Raji (cell line): Measurements from ENCODE around the gene TCERG1L.

Experiments
- POLR2A ChIP-seq: IDR thresholded peaks from 2 replicates; pipeline ENCODE4 v1.6.1; 2011; ENCODE audit warnings: low read depth, low read length, control low read depth; ENCODE audit not compliant: insufficient read depth

TCERG1L gene

DNA sequence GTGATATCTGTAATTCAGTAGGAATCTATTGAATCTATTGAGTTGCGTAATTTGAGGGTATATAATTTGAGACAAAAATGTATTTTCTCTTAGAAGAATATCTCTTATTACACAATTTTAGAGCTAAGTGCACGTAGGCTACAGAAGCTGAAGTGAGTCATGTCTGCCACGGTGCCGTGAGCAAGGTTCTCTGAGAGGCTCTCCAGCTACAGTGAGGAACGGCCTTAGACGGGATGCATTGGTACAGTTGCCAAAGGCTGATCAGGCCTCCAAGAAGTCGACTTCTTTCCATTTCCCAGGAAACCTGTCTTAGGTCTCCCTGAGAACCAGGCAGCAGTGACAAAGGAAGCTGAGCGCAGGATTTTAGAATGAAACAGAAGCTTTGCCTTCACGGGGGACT lies 28.6 kb downstream of the TCERG1L start:
- TF ChIP-seq POLR2A, result no peak

DNA sequence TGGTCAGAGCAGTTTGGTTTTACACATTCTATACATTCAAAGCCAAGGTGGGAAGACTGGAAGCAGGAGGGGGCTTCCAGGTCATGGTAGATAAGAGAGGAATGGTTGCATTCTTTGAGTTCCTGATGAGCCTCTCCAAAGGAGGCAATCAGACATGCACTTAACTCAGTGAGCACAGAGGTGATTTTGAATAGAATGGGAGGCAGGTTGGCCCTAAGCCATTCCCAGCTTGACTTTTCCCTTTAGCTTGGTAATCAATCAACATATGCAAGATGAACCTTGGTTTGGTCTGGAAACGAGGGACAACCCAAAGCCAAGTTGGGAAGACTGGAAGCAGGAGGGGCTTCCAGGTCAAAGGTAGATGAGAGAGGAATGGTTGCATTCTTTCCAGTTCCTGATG lies 31.4 kb downstream of the TCERG1L start:
- TF ChIP-seq POLR2A, result no peak

DNA sequence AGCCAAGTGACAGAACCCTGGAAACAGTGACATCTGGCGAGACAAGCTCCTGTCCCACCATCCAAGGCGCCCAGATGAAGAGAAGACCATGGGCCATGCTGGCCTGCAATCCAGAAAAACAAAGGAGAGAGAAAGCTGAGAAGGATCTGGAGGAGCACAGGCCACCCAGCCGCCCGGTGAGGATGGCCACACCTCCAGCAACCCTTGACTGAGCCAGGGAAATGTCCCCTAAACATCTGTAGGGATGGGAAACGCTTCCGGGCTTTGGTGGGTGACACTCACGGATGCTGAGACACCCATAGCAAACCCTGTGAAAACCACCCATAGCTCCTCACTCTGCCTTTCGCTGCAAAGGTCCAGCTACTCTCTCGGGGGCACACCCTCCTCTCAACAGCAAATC lies 32.0 kb downstream of the TCERG1L start:
- TF ChIP-seq POLR2A, result no peak

DNA sequence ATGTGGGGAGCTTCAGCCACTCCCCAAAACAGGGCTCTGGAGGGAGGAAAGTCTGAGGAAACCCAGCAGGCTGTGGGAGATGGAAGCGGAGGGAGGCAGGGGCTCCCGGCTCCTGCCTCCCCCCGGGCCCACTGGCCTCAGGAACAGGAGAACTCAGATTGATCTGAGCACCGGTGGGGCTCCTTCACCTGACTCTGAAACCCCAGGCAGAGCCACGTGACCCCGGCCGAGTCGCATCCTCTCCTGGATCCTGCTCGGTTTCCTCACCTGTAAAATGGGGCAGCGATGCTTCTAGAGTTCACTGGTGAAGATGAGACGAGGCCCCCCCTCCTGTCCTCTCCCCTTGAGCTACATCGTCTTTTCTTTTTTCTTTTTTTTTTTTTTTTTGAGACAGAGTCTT lies 33.6 kb downstream of the TCERG1L start:
- TF ChIP-seq POLR2A, result no peak

DNA sequence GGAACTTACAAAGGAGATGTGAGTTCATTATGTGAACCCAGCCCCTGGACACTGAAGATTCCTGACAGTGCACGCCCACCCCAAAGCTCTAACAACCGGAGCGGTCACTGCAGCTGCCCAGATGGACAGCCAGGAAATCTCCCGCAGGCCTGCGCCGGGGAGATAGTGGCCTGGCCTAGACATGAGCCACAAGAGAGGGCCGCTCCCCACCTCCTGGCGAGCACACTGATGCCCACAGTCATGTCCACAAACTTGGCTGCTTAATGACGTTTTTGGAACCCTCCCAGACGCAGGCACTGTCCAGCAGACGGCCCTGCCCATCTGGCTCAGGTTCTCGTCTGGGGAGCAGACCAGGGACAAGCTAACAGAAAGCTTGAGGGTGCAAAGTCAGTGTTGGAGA lies 34.2 kb downstream of the TCERG1L start:
- no peak for TF ChIP-seq POLR2A

DNA sequence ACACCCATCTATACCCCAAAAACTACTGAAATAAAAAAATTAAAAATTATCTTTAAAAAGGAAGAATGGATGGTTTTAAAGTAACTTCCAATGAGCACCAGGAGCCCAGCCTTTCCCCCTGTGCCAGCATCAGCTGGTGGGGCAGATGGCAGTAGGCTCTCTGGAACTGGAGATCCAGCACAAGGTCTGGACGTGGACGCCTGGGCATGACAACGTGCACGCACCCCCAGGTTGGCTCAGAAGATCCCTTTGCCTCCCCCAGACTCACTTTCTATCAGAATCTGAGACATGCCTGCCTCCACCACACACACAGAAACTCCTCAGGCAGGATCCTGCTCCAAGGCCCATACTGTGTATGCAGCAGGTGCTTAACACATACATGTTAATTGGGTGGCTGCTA lies 35.8 kb downstream of the TCERG1L start:
- no peak for TF ChIP-seq POLR2A

DNA sequence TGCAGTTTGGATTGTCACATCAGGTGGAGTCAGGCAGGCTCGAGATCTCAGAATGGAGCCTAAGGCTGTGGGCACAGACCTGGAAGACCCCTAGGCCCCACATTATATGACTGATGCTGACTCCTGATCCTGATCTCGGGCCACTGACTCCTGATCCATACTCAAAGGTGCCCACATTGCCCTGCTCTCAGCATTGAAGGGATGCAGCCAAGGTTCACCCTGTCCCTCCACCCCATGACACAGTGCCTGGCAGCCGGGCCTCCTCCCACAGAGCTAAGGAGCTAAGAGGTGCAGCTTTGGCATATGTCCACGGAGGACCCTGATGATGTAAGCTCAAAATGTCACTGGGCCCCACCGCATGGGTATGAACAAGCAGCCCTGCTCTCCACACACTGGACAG lies 36.6 kb downstream of the TCERG1L start:
- TF ChIP-seq POLR2A, result no peak

DNA sequence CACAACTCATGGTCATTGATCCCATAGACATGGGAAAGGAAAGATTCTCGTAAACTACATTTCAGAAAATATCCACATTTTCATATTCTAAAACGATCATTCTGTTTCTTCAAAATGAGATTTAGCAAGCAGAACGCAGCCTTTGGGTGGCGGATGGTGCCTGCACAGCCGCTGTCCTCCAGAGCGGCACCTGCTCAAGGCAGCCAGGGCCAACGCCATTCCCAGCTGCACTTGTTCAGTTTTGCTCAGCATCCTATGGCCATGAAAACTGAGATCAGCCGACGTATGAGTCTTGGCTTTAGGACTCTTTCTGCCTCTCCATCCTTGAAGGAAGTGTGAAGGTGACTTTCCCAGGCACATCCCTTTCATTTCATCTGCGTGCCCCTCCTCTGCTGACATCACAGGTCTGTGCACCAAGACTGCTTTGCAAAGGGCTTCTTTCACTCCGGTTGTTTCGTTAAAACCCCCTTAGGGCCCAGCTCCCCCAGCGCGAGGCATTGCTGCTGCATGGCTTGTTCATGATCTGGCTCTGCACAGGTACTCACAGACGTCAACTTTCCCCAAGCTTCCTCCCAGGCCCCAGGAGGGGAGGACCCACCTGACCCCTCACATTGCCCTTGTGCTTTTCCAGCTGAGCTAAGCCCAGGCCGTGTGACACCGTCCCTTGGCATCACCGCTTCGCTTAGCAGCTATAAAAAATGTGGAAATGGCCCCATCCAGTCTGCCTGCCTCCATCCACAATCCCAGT lies 37.2 kb downstream of the TCERG1L start:
- no peak for TF ChIP-seq POLR2A

DNA sequence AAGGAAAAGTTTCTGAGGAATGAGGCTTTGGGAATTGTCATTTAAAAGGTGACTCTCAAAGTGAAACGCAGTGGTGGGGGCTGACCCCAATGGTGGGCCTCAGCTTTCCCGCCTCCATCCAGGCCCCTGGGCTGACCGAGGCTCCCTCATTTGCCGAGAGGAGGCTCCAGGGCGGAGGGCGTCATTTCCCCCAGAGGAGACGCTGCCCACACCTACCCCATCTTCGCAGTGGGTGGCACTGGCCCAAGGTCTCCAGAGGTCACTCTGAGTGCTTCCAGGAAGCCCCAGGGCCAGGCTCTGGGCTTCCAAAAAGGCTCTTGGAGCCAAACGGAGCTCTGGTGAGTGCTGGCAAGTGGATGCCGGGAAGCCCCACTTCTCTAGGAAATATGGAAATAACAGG lies 38.0 kb downstream of the TCERG1L start:
- TF ChIP-seq POLR2A, result no peak

DNA sequence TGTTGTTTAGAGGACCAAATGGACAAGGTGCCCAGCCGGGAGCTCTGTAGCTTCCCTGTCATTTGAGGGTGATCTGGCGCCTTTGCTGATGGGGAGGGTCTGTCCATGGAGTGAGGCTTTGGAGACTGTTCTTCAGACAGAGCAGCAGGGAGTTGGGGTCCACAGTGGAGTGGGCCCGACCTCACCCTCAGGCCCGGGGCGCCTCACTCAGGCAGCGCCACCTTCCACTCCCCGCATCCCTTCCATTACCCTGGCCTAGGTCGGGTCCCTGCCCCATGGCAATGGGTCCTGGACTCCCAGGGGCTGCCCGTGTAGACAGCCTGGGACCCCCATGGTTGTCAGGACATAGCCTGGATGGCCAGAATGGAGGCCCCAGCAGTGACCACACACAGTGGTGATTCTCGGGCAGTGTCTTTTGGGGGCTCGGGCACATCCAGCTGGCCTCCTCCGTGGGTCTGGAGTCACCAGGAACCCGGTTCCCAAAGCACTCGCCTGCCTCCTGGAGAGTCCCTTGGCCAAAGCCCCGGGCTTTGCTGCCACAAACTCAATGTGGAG lies 38.5 kb downstream of the TCERG1L start:
- TF ChIP-seq POLR2A, result no peak

DNA sequence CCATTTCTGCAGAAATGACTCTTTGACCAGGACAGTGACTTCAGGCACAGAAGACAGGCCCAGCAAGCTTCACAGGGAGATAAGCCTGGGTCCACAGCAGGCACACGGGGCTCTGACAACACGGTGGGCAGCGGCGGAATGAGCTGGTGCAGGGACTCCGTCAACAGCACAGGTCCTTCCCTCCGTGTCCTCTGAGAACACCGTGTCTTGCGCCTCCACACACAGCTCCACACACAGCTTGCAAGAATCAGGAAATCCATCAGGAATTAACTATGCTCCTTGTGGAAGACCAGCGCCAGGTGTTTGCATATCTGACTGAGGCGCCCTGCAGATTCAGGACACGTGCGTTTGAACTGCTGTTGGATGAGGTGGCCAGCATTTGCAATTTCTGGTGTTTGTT lies 39.6 kb downstream of the TCERG1L start:
- no peak for TF ChIP-seq POLR2A

DNA sequence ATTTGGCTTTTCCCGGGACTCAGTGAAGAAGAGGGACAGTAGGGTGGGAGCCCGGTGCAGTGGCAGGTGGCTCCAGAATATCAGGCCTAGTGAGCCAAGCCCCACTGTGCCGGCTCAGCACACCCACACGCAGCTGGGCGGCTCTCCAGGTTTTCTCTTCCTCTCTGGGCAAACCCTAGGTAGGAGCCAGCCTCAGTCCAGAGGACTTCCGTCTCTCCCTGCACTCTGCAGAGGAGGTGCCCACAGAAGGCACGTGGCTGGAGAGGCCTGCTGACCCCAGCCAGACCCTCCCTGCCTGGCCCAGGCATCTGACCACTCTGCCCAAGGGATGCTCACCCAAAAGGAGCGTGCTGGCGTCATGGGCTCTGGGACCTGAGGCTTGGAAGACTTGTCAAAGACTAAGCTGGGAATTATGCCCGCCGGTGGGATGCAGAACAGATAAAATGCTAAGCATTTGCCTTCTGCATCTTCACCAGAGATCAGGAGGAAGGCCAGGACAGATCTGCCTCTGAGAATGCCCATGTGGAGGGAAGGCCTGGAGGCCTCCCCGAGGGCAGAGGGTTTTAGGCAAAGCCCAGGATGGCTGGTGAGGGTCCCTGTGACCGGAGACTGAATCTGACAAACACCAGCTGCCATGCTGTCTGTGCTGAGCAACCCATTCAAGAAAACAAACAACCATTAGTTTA lies 40.2 kb downstream of the TCERG1L start:
- TF ChIP-seq POLR2A, result no peak

DNA sequence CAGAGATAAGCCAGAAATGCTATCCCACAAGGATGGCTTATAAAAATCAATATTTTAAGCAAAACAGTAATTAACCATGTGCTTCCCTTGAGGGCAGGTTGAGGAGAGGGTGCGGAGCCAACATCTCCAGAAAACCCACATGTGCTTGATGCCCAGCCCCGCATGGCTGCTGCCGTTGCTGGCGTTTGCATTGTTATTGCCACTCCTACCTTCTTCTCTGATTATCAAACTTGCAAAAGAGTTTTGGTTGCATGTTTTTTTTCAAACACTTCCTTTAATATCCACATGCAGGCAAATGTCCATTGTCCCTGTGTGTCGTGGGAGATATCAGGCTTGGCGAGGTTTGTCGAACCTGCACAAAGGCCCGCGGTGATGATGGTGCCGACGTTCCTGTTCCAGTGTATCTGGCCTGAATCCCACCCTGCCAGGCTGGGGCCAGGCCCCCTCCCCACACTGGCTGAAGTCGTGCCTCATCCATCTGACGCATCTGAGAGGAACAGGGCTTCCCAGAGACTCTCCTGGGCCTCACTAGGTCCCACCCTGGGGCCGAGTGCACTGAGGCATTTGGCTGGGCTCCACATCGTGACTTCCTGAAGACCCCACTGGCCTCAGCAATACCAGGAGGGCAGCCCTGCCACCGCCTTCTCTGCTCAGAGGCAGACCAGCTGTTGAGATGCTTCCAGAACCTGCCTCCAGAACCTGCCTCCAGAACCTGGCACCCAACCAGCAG lies 40.9 kb downstream of the TCERG1L start:
- no peak for TF ChIP-seq POLR2A

DNA sequence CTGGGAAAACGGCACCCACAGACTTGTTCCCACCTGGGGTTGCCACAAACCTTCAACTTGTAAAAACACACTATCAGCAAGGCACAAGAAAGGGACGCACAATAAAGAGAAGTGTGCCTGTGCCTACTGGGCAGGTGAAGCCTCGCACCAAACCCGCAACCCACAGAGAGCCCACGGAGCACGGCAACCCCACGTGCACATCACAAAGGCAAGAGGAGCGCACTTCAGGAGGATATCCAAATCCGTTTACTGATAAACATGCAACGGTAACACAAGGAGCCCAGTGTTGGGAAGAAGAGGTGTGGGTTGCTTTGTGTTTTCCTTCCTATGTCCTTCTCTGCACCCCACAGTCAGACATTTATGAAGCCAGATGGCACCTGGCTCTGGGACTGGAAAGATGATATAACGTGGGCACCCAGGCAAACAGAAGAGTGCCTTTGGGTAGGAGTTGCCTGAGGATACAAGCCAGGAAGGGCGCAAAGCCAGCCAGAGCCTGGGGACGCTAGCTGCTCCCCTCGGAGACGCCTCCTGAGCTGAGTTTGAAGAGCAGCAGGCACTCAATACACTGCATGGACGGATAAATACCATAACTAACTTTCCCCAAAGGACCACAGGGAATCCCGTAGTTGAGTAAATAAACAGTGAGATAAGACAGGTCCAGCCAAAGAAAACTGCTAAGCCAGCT lies 41.6 kb downstream of the TCERG1L start:
- no peak for TF ChIP-seq POLR2A

DNA sequence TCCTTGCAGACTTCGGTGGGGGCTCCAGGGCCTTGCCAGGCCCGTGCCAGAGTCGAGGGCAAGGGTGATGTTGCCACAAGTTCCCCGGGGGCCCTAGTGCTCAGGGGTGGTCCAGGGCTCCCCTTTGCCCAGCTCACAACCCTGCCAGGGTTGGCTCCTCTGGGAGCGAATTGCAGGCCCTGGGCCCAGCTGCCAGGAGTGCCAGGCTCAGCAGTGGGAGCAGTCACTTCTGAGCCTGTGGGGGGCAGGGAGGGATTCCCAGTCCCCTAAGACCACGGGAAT lies 43.8 kb downstream of the TCERG1L start:
- no peak for TF ChIP-seq POLR2A
